ENCODE data around the gene DMP1.

The DMP1 gene

GRCh38 chr4:87649980-87650379, at the start of gene DMP1:
TSS of gene DMP1 (plus strand) at chr4:87650280. CDS start at chr4:87656493, 6,213 bp downstream.
- no peak for DNase-seq (ENCODE audit: low read depth)

GRCh38 chr4:87601361-87601760, 48.7 kb upstream of the DMP1 start:
- DNase-seq (ENCODE audit: low read depth), result no peak

DNA sequence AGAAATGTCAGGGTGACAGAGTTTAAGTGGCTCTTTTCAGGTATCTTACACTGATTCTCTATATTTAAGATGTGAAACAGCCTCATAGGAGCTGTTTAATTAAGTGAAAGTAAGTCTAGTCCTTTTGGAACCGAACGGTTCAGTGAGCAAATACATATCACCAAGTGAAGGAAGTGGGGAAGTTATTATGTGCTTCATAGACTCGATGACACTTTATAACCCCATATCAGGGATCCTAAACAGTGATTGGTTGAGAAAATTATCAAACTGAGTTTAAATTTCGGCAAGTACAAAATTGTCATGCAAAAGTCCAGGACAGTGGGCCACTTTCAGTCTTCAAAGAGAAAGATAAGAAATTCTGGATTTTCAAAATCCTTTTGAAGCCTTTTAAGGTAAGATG, 41.9 kb upstream of the DMP1 start, which contains the start of gene DSPP:
TSS of gene DSPP (plus strand) at position 301 of the 400 bp plus-strand sequence. CDS start 2,380 bp downstream, outside the sequence.
- DNase-seq (ENCODE audit: low read depth), result no peak

DNA sequence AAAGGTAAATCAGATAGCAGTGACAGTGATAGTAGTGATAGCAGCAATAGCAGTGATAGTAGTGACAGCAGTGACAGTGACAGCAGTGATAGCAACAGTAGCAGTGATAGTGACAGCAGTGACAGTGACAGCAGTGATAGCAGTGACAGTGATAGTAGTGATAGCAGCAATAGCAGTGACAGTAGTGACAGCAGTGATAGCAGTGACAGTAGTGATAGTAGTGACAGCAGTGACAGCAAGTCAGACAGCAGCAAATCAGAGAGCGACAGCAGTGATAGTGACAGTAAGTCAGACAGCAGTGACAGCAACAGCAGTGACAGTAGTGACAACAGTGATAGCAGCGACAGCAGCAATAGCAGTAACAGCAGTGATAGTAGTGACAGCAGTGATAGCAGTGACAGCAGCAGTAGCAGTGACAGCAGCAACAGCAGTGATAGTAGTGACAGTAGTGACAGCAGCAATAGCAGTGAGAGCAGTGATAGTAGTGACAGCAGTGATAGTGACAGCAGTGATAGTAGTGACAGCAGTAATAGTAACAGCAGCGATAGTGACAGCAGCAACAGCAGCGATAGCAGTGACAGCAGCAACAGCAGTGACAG, 35.7 kb upstream of the DMP1 start:
- DNase-seq (ENCODE audit: low read depth), result no peak

- DNase-seq (ENCODE audit: low read depth), result no peak
These were observed 33.8 kb upstream of the DMP1 start for GRCh38 chr4:87616268-87616667.

- no peak for DNase-seq (ENCODE audit: low read depth)
These were observed 30.0 kb upstream of the DMP1 start for GRCh38 chr4:87620086-87620485.

- no peak for DNase-seq (ENCODE audit: low read depth)
These were observed 29.6 kb upstream of the DMP1 start for GRCh38 chr4:87620491-87620890.

GRCh38 chr4:87622303-87622702, 27.8 kb upstream of the DMP1 start:
- no peak for DNase-seq (ENCODE audit: low read depth)

DNA sequence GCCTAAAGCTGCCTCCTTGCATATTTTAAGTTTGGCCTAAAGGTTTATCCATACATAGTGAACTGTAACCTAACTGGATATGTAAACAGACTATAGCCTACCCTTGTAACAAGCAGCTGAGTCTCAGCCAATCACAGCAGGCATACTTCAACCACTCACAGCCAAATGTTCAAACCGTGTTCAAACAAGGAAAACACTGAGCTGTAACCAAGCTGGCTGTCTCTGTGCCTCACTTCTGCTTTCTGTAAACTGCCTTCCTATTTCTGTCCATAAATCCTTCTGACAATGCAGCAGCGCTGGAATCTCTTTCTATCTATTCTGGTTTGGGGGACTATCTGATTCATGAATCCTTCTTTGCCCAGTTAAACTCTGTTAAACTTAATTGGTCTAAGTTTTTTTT, 25.4 kb upstream of the DMP1 start:
- no peak for DNase-seq (ENCODE audit: low read depth)

GRCh38 chr4:87631668-87632067, 18.4 kb upstream of the DMP1 start:
- DNase-seq (ENCODE audit: low read depth), result no peak

DNA sequence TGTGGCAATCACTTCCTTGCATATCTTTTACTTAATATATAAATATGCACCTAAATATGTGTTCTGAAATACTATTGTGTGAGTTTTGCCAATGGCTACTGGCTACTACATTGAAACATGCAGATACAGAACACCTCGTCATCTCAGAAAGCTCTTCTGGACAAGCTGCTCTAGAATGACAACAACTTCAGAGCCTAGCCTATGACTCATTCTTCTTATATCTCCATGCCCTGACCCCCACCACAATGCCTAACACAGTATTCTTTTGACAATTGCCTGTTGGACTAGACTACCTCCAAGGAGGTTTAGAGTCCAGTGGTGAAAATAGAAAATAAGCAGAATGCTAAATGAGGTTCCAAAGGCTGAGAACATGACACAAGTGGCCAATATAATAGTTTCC, 17.6 kb upstream of the DMP1 start:
- DNase-seq (ENCODE audit: low read depth), result no peak

DNA sequence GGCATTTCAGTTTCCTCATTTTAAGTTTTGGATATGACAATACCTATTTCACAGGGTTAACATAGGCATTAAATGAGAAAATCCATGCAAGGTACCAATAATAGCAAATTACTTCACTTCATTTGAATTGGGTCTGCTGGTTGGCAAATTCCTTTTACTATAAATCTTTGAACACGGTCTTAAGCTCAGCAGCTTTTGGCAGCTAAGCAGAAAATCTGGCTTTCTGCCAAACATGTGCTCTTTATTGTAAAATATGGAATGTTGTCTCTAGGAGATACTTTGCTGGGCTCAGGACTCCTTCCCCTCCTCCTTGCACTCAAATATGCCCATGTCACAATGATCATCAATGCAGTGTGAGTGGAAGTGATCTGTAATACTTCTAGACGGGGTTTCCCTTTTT, 16.8 kb upstream of the DMP1 start:
- DNase-seq (ENCODE audit: low read depth), result peak; percentile 60

DNA sequence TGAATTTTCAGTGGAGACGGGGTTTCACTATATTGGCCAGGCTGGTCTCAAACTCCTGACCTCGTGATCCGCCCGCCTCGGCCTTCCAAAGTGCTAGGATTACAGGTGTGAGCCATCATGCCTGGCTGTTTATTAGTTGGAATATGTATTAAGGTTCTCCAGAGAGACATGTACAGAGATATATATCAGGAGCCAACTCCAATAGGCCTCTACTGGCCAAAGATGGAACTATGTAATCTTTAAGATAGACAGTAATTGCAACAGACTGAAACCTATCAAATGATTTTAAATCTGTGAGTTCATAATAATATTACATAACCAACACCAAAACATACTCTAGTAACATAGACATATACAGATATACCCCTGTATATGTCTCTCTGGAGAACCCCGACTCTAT, 5.8 kb upstream of the DMP1 start:
- DNase-seq (ENCODE audit: low read depth), result no peak

DNA sequence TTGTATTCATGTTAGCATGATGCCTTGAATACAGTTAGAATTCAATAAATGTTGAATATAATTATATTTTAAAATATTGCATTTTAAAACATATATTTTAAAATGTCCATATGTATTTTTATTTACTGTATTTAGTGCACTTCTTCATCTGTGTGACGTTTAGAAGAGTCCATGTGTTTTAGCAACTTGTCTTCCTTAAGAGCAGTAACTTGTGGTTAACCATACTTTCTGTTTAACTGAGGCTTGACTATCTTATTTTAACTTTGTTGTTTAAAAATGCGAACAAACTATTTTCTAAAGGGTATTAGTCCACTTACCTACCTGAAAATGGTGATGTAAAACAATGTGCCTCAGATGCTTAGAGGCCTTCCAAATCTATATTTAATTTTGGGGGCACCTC, 858 bp downstream of the DMP1 start:
- DNase-seq (ENCODE audit: low read depth), result no peak

GRCh38 chr4:87651941-87652340, 1.9 kb downstream of the DMP1 start:
- no peak for DNase-seq (ENCODE audit: low read depth)

DNA sequence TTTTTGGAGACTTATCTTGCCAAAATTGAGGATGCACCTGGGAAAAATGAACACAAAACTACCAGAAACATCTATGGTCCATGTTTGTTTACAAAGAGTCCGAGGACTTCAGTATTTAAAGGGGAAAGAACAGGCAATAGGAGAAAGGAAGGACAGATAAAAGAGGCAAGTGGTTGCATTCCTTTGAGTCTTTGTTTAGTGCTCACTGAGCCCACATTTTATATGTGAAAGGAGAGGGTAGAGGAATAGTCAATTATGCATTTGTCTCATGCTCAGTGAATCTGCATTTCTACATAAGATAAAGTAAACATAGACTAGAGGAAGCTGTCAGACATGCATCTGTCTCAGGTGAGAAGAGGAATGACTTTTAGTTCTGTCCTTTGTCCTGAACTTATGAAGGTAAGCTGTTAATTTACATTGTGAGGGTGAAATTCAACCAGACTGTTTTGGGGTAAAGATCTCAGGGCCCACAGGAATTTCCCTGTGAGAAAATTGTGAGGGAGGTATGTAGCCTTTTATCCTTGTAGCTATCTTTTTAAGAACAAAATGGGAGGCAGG, 4.5 kb downstream of the DMP1 start:
- no peak for DNase-seq (ENCODE audit: low read depth)

DNA sequence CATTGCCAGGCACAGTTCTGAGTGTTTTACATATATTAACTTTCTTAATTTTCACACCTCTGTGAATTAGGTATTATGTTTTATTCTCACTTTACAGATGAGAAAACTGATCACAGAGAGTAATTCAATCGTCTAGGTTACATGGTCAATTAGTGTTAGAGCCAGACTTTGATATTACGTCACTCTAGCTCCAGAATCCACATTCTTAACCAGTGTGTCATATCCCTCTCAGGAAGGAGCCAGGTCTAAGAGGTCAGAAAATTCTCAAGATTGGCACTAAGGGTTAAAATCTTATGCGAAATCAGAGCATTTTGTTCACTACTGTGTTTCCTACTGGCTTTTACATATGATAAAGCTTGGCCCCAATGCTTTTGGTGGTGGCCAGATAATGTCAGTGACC, 7.4 kb downstream of the DMP1 start:
- DNase-seq (ENCODE audit: low read depth), result no peak

GRCh38 chr4:87659247-87659931, 9.3 kb downstream of the DMP1 start:
- DNase-seq (ENCODE audit: low read depth), result no peak

GRCh38 chr4:87662871-87663270, 12.8 kb downstream of the DMP1 start:
- no peak for DNase-seq (ENCODE audit: low read depth)

DNA sequence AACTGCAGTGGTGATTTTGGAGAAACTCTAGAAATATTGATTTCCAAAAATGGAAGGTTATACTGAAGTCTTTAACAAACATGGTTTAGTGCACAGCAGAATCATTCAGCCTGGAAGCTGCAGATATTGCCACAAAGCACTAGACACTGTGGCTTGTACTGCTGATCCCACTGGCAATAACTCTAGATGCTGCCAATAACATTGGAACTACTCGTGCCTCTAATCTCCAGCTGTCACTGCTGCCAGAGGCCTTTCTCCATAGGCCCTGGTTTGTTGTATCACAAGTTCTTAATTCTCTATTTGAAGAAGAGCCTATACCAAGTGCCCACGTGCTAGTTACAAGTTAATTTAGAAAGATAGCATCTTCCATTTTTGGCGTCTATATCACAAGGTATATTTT, 19.3 kb downstream of the DMP1 start:
- no peak for DNase-seq (ENCODE audit: low read depth)

GRCh38 chr4:87677731-87678130, 27.7 kb downstream of the DMP1 start:
- DNase-seq (ENCODE audit: low read depth), result no peak

- DNase-seq (ENCODE audit: low read depth), result peak; percentile 22
These were observed 29.5 kb downstream of the DMP1 start for GRCh38 chr4:87679449-87680169.

GRCh38 chr4:87680271-87680670, 30.2 kb downstream of the DMP1 start:
- no peak for DNase-seq (ENCODE audit: low read depth)

All from fibroblast of gingiva (primary cell).